MM.1S (cell line): ENCODE results near the gene ESRRA.

Source experiments
- DNase-seq: peaks from one replicate; pipeline ENCODE4 v3.0.0-alpha.2; 2015
- H2AFZ ChIP-seq: fragments of 300-600 bp; sonication (generic); 2 replicates; pipeline ENCODE4 v1.6.0; 2016; ENCODE audit warnings: antibody characterized with exemption, low read length
- H3F3A ChIP-seq: fragments of 300-600 bp; sonication (generic); 2 replicates; pipeline ENCODE4 v1.6.1; 2016; ENCODE audit warnings: mild to moderate bottlenecking, antibody characterized with exemption, low read length, moderate library complexity, mixed read lengths; ENCODE audit not compliant: insufficient read depth
- H3K27ac ChIP-seq: fragments of 300-600 bp; sonication (generic); 2 replicates; pipeline ENCODE4 v1.5.1; 2016; ENCODE audit warnings: mild to moderate bottlenecking, low read length
- H3K27me3 ChIP-seq: fragments of 300-600 bp; sonication (generic); replicated peaks from 2 replicates; pipeline ENCODE4 v1.6.0; 2016; ENCODE audit warnings: low read length; ENCODE audit not compliant: insufficient read depth
- H3K36me3 ChIP-seq: fragments of 300-600 bp; sonication (generic); replicated peaks from 2 replicates; pipeline ENCODE4 v1.6.1; 2016; ENCODE audit warnings: mild to moderate bottlenecking, low read length, mixed read lengths; ENCODE audit not compliant: insufficient read depth
- H3K4me1 ChIP-seq: fragments of 300-600 bp; sonication (generic); 2 replicates; pipeline ENCODE4 v1.6.1; 2016; ENCODE audit warnings: low read length, mixed read lengths
- H3K4me2 ChIP-seq: fragments of 300-600 bp; sonication (generic); 2 replicates; pipeline ENCODE4 v1.6.0; 2016; ENCODE audit warnings: low read depth, low read length
- H3K4me3 ChIP-seq: fragments of 300-600 bp; sonication (generic); 2 replicates; pipeline ENCODE4 v1.5.1; 2016; ENCODE audit warnings: low read length, mixed read lengths
- H3K79me2 ChIP-seq: fragments of 300-600 bp; sonication (generic); 2 replicates; pipeline ENCODE4 v1.6.1; 2016; ENCODE audit warnings: mixed run types, low read length, mixed read lengths
- H3K9ac ChIP-seq: fragments of 300-600 bp; sonication (generic); 2 replicates; pipeline ENCODE4 v1.6.1; 2016; ENCODE audit warnings: low read length, mixed read lengths
- H3K9me2 ChIP-seq: fragments of 300-600 bp; sonication (generic); replicated peaks from 2 replicates; pipeline ENCODE4 v1.6.1; 2016; ENCODE audit warnings: mild to moderate bottlenecking, low read length, mixed read lengths; ENCODE audit not compliant: insufficient read depth
- H3K9me3 ChIP-seq: fragments of 300-600 bp; sonication (generic); replicated peaks from 2 replicates; pipeline ENCODE4 v1.6.1; 2016; ENCODE audit warnings: mild to moderate bottlenecking, low read length, mixed read lengths; ENCODE audit not compliant: insufficient read depth
- H4K20me1 ChIP-seq: fragments of 300-600 bp; sonication (generic); 2 replicates; pipeline ENCODE4 v1.6.1; 2016; ENCODE audit warnings: mild to moderate bottlenecking, low read length, moderate library complexity, mixed read lengths; ENCODE audit not compliant: insufficient read depth
- CTCF ChIP-seq: fragments of 300-600 bp; sonication (generic); IDR thresholded peaks from 2 replicates; pipeline ENCODE4 v1.5.1; 2016; ENCODE audit warnings: antibody characterized with exemption, low read length, mixed read lengths
- EZH2 ChIP-seq: fragments of 300-600 bp; sonication (generic); optimal IDR thresholded peaks from 2 replicates; pipeline ENCODE3; 2017; ENCODE audit warnings: low read depth, mild to moderate bottlenecking, antibody characterized with exemption, low read length, mixed read lengths
- EZH2phosphoT487 ChIP-seq: fragments of 300-600 bp; sonication (generic); IDR thresholded peaks from 2 replicates; pipeline ENCODE4 v1.6.1; 2018; ENCODE audit warnings: antibody characterized with exemption, low read length

Gene ESRRA

GRCh38 chr11:64348383-64349024 lies 43.2 kb downstream of the ESRRA start:
- Histone ChIP-seq H3K4me3 (no peak overlapping the region), H2AFZ (no peak overlapping the region), H3K79me2 (peaks cover 5% of the 10 kb centered on the region; the same call in 1 of the 2 replicates), H3K27ac (no peak overlapping the region), H4K20me1 (no peaks in the 10 kb centered on the region), H3K9me3 (no peaks in the 10 kb centered on the region), H3K4me2 (no peak overlapping the region), H3F3A (no peaks in the 10 kb centered on the region), H3K9me2 (no peaks in the 10 kb centered on the region), H3K9ac (no peak overlapping the region), H3K4me1 (no peaks in the 10 kb centered on the region), H3K27me3 (no peaks in the 10 kb centered on the region), H3K36me3 (no peaks in the 10 kb centered on the region)
- DNase-seq, result no peak
- no peak for TF ChIP-seq EZH2
- no peak for TF ChIP-seq CTCF
- TF ChIP-seq EZH2phosphoT487, result no peak

- no peaks in the 10 kb centered on the region for H3K9me3 ChIP-seq
- DNase-seq, result no peak
- no peaks in the 10 kb centered on the region for H3F3A ChIP-seq
- H4K20me1 ChIP-seq, result no peaks in the 10 kb centered on the region
- no peaks in the 10 kb centered on the region for H3K4me1 ChIP-seq
- no peak overlapping the region for H3K4me3 ChIP-seq
- H2AFZ ChIP-seq, result no peak overlapping the region
- no peaks in the 10 kb centered on the region for H3K36me3 ChIP-seq
- no peak overlapping the region for H3K27ac ChIP-seq
- no peaks in the 10 kb centered on the region for H3K27me3 ChIP-seq
- TF ChIP-seq EZH2 (no peak), CTCF (no peak), EZH2phosphoT487 (no peak)
- H3K9ac ChIP-seq, result no peak overlapping the region
- no peak overlapping the region for H3K4me2 ChIP-seq
- H3K79me2 ChIP-seq, result 0 out of 2 replicates have a peak, but pooled peaks cover 3% of the 10 kb centered on the region
- H3K9me2 ChIP-seq, result no peaks in the 10 kb centered on the region
Observed at GRCh38 chr11:64349025-64349387, 43.7 kb downstream of the ESRRA start.

- Histone ChIP-seq H3K9me2 (no peaks in the 10 kb centered on the region), H3K4me2 (no peak overlapping the region), H3F3A (no peaks in the 10 kb centered on the region), H4K20me1 (no peaks in the 10 kb centered on the region), H3K9me3 (no peaks in the 10 kb centered on the region), H2AFZ (no peak overlapping the region), H3K27me3 (no peaks in the 10 kb centered on the region), H3K79me2 (0 out of 2 replicates have a peak, but pooled peaks cover 1% of the 10 kb centered on the region), H3K4me3 (no peak overlapping the region), H3K4me1 (no peaks in the 10 kb centered on the region), H3K9ac (no peak overlapping the region), H3K27ac (no peak overlapping the region), H3K36me3 (no peaks in the 10 kb centered on the region)
- TF ChIP-seq EZH2, result no peak
- TF ChIP-seq CTCF, result no peak
- TF ChIP-seq EZH2phosphoT487, result no peak
- no peak for DNase-seq
Observed at GRCh38 chr11:64349404-64349803, 44.1 kb downstream of the ESRRA start.
